Measurements from ENCODE around the gene AGAP1. TPM values are rescaled to one million over a fixed set of nuclear protein-coding genes. Genes with fewer than 3 reads are reported as not detected.
A peak's percentile ranks its signal among the peaks of the same experiment; 100 is the strongest.

Gene AGAP1
- total RNA-seq, 4 donors from 2014 or later, result 5.3 to 30.6 (median 19.2) TPM

DNA sequence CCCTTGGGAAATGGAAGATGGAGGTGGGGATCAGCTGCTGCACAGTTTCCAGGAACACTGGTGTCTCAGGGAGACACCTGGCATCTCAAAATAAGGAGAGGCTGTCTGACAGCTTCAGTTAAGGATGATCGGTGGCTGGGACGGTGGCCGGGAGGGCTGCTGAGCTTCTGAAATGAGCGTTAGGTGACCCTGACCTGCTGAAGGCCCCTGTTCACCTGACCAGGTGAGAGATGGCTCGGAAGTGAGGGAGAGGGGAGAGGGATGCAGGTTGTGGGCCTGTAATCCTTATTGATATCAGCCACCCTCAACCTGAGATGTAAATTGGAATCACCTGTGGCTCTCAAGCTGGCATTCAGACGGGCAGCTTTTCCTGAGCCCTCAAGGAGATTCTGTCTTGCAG is 99.0 kb downstream of the AGAP1 start:
- intact Hi-C loops (cut with DNase I; ENCODE audit: low total_unique reads), result loop anchor here (10.0 kb wide), 1 partner anchor 458 kb away; no protein-coding TSS in a partner anchor
- Histone ChIP-seq H3K4me3 (no peak overlapping the region), H3K4me1 (peaks cover 0 to 4% of the 10 kb centered on the region in 2 donors), H3K36me3 (no peaks in the 10 kb centered on the region), H3K27me3 (no peaks in the 10 kb centered on the region), H3K9me3 (no peaks in the 10 kb centered on the region), H3K27ac (no peak overlapping the region)
- DNase-seq, result no peak
- TF ChIP-seq, protein P1, sequence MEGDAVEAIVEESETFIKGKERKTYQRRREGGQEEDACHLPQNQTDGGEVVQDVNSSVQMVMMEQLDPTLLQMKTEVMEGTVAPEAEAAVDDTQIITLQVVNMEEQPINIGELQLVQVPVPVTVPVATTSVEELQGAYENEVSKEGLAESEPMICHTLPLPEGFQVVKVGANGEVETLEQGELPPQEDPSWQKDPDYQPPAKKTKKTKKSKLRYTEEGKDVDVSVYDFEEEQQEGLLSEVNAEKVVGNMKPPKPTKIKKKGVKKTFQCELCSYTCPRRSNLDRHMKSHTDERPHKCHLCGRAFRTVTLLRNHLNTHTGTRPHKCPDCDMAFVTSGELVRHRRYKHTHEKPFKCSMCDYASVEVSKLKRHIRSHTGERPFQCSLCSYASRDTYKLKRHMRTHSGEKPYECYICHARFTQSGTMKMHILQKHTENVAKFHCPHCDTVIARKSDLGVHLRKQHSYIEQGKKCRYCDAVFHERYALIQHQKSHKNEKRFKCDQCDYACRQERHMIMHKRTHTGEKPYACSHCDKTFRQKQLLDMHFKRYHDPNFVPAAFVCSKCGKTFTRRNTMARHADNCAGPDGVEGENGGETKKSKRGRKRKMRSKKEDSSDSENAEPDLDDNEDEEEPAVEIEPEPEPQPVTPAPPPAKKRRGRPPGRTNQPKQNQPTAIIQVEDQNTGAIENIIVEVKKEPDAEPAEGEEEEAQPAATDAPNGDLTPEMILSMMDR (IDR thresholded peaks at IDR 0.05), result no peak
- TF ChIP-seq POLR2A (IDR thresholded peaks at IDR 0.05), result no peak

DNA sequence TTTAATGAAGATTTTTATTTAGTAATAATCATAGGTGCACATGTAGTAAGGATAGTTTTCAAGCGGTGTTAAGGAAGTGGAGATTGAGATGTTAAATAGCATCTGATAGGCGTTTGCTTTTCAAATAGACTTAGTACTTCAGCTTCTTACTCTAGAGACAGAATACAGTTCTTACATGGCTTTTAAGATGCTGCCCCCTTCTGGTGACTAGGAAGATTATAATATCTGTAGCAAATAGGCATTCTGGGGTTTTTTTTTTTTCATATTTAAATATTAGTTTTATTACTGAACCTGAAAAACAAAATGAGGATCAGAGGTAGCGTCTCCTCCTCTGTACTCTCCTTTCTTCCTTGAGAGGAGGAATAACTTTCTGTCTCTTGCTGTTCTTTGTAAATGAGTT is 100.2 kb downstream of the AGAP1 start:
- intact Hi-C loops (cut with DNase I; ENCODE audit: low total_unique reads), result loop anchor here (2.0 to 10.0 kb wide), 2 partner anchors 77 to 459 kb away; no protein-coding TSS in a partner anchor
- no peaks in the 10 kb centered on the region for H3K36me3 ChIP-seq
- no peaks in the 10 kb centered on the region for H3K27me3 ChIP-seq
- H3K4me3 ChIP-seq, result no peak overlapping the region
- DNase-seq, result no peak
- H3K4me1 ChIP-seq, result peaks cover 0 to 4% of the 10 kb centered on the region in 2 donors
- H3K9me3 ChIP-seq, result no peaks in the 10 kb centered on the region
- TF ChIP-seq, protein P1 (IDR thresholded peaks at IDR 0.05), result peak; percentile 58 to 81 (median 65)
- TF ChIP-seq POLR2A (IDR thresholded peaks at IDR 0.05), result no peak
- H3K27ac ChIP-seq, result no peak overlapping the region

DNA sequence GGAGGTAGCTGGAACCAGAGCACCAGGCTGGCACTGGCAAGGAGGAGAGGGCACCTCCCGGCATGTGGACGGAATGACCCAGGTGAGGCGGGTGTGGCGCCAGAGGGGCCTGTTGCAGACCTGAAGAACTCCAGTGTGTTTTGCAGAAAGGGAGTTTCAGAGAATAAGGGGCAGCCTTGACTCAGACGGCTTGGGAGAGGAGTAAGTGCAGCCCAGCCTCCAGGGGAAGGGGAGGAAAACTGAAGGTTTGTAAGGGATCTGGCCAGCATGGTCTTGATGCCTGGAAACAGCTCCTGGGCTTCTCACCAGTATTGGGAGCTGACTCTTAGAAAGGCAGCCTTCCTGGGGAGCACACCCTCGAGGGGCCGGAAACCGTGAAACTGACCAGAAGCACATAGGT is 101.1 kb downstream of the AGAP1 start:
- H3K4me1 ChIP-seq, result peaks cover 0 to 4% of the 10 kb centered on the region in 2 donors
- H3K27ac ChIP-seq, result no peak overlapping the region
- TF ChIP-seq POLR2A (IDR thresholded peaks at IDR 0.05), result no peak
- TF ChIP-seq, protein P1 (IDR thresholded peaks at IDR 0.05), result no peak
- no peak for DNase-seq
- H3K27me3 ChIP-seq, result no peaks in the 10 kb centered on the region
- no peaks in the 10 kb centered on the region for H3K9me3 ChIP-seq
- H3K4me3 ChIP-seq, result no peak overlapping the region
- intact Hi-C loops (cut with DNase I; ENCODE audit: low total_unique reads), result loop anchor here (2.0 to 10.0 kb wide), 3 partner anchors 76 to 460 kb away; no protein-coding TSS in a partner anchor
- H3K36me3 ChIP-seq, result no peaks in the 10 kb centered on the region

DNA sequence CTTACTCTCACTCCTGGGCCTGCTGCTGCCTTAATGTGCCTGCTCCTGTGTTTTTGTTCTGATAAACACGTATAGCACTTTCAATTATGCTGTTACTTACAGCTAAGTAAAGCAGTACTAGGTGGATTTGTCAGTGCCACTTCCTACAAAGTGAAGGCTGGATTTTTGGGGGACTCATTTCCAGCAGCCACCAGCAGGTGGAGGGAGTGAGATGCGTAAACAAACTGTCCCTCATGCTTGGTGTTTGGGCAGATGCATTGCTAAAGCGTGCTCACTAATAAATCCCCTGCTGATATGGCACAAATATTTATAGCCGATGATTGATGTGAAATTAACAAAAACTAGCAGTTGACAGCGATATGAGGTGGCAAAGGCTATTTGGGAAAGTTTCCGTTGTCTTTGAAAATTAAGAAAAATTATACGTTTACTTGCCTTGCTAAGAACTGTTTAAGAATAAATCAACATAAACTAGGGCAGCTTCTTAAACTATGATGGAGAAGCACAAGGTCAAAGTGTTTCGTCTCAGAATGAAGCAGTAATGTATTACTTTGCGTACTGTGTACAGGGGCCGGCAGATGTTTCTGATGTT is 101.7 kb downstream of the AGAP1 start:
- no peak overlapping the region for H3K4me3 ChIP-seq
- no peak overlapping the region for H3K27ac ChIP-seq
- peaks cover 0 to 4% of the 10 kb centered on the region in 2 donors for H3K4me1 ChIP-seq
- TF ChIP-seq, protein P1 (IDR thresholded peaks at IDR 0.05), result peak; percentile 80 to 90 (median 88)
- no peak for TF ChIP-seq POLR2A (IDR thresholded peaks at IDR 0.05)
- no peaks in the 10 kb centered on the region for H3K27me3 ChIP-seq
- H3K36me3 ChIP-seq, result no peaks in the 10 kb centered on the region
- intact Hi-C loops (cut with DNase I; ENCODE audit: low total_unique reads), result loop anchor here (2.0 to 10.0 kb wide), 3 partner anchors 75 to 461 kb away; no protein-coding TSS in a partner anchor
- peak; percentile 73 to 77 for DNase-seq
- no peaks in the 10 kb centered on the region for H3K9me3 ChIP-seq

DNA sequence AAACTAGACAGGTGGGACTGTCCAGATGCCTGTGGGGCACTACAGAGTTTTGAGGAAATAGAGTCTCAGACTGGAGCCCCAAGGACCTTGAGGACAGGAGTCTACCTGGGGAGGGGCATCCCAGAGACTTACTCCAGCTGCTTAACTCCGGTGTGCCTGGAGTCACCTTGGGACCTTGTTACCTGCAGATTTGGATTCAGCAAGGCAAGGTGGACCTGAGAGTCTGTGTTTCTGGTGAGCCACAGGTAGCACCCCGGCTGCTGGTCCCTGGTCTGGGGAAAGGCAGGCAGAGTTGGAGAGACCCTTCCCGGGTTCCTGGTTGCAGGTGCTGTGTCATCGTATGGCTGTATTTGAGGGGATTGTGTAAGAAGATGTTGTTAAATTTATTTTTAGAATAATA is 102.4 kb downstream of the AGAP1 start:
- Histone ChIP-seq H3K4me1 (peaks cover 0 to 4% of the 10 kb centered on the region in 2 donors), H3K4me3 (no peak overlapping the region), H3K36me3 (no peaks in the 10 kb centered on the region), H3K27ac (no peak overlapping the region), H3K27me3 (no peaks in the 10 kb centered on the region), H3K9me3 (no peaks in the 10 kb centered on the region)
- DNase-seq, result no peak
- TF ChIP-seq, protein P1 (IDR thresholded peaks at IDR 0.05), result no peak
- no peak for TF ChIP-seq POLR2A (IDR thresholded peaks at IDR 0.05)
- intact Hi-C loops (cut with DNase I; ENCODE audit: low total_unique reads), result loop anchor here (5.0 to 10.0 kb wide), 2 partner anchors 151 to 461 kb away; no protein-coding TSS in a partner anchor

All from uterus (tissue), 4 donors.